PFSK-1 (cell line): ENCODE results near the gene PRDM16.

ENCODE experiments used
- FOXP2 ChIP-seq: optimal IDR thresholded peaks from 2 replicates; pipeline ENCODE3; 2011; ENCODE audit warnings: borderline replicate concordance, control low read depth, inconsistent platforms; ENCODE audit not compliant: insufficient read depth; ENCODE audit errors: extremely low read length, extremely low read depth
- POLR2AphosphoS5 ChIP-seq: IDR thresholded peaks from 2 replicates; pipeline ENCODE4 v1.6.1; 2012; ENCODE audit warnings: low read depth, mild to moderate bottlenecking, control low read depth, low read length, moderate library complexity
- REST ChIP-seq, 2 experiments: IDR thresholded peaks; 2 replicates each; pipeline versions ENCODE4 v1.6.1 to v1.8.0; 2011 to 2012; ENCODE audit warnings: low read depth in 2 of 2, low read length in 2 of 2, control low read depth in 1 of 2, inconsistent platforms in 1 of 2, mild to moderate bottlenecking in 1 of 2, moderate library complexity in 1 of 2; ENCODE audit not compliant: insufficient read depth in 1 of 2
- SIN3A ChIP-seq: IDR thresholded peaks from 2 replicates; pipeline ENCODE4 v1.6.1; 2012; ENCODE audit warnings: mild to moderate bottlenecking, low read length, moderate library complexity, borderline replicate concordance; ENCODE audit not compliant: insufficient read depth
- TAF1 ChIP-seq: IDR thresholded peaks from 2 replicates; pipeline ENCODE4 v1.6.1; 2012; ENCODE audit warnings: low read length, control low read depth, borderline replicate concordance; ENCODE audit not compliant: insufficient read depth

GRCh38 chr1:3407021-3407420 lies 338.0 kb downstream of the PRDM16 start:
- TF ChIP-seq POLR2AphosphoS5 (no peak), FOXP2 (no peak), TAF1 (no peak), REST (IDR thresholded peaks at IDR 0.05; ENCODE audit: insufficient read depth in 1 of 2, low read depth in 2 of 2, low read length in 2 of 2) (no peak), SIN3A (no peak)
